Endothelial cell of umbilical vein (primary cell): ENCODE data around the gene RAB20. TPM values are rescaled to one million over a fixed set of nuclear protein-coding genes. Genes with fewer than 3 reads are reported as not detected.

Experiments
- BruUV-seq: library from RNA; stranded (reverse); fragments of 400-500 nt; replicated peaks from 2 replicates; lab custom pipeline; 2021; lab: Mats Ljungman, UMichigan
- CTCF ChIA-PET: fragments of 300-600, 350-600 bp; sonication (Branson Sonifier 250); formaldehyde crosslinking; loops from one replicate; lab custom pipeline; 2021; ENCODE audit warnings: antibody characterized with exemption, inconsistent platforms; lab: Charles Lee
- POLR2A ChIA-PET: fragments of 300-600, 350-600 bp; sonication (Branson Sonifier 250); formaldehyde crosslinking; loops from one replicate; lab custom pipeline; 2021; ENCODE audit warnings: antibody characterized with exemption, inconsistent platforms; lab: Charles Lee
- DNase-seq: peaks from one replicate; pipeline ENCODE4 v3.0.0-alpha.2; 2011; ENCODE audit warnings: low read depth, low spot score
- FAIRE-seq: peaks from 2 replicates; lab custom pipeline; 2011; peaks lifted over from hg19 to GRCh38; lab: Jason Lieb, UNC
- H2AFZ ChIP-seq: 2 replicates; pipeline ENCODE4 v1.6.0; 2012; ENCODE audit warnings: low read depth, low read length, control low read depth, inconsistent platforms
- H3K27ac ChIP-seq: 2 replicates; pipeline ENCODE4 v1.5.1; 2011; ENCODE audit warnings: low read depth, mild to moderate bottlenecking, control low read depth, low read length, moderate library complexity; ENCODE audit not compliant: insufficient read depth
- H3K27me3 ChIP-seq, 2 experiments: 2 replicates each; pipeline versions ENCODE4 v1.6.0 to v1.6.1; 2011; ENCODE audit warnings: low read length in 2 of 2, mixed read lengths in 1 of 2; ENCODE audit not compliant: control insufficient read depth in 2 of 2, insufficient read depth in 2 of 2
- H3K36me3 ChIP-seq, 2 experiments: 2 replicates in 1 of 2; 3 replicates in 1 of 2; pipeline ENCODE4 v1.5.1; 2011; ENCODE audit warnings: low read length in 2 of 2, mild to moderate bottlenecking in 1 of 2, moderate library complexity in 1 of 2; ENCODE audit not compliant: control insufficient read depth in 2 of 2, insufficient read depth in 2 of 2; ENCODE audit errors: extremely low read depth in 1 of 2
- H3K4me1 ChIP-seq: 3 replicates; pipeline ENCODE4 v1.5.1; 2011; ENCODE audit warnings: mild to moderate bottlenecking, low read length; ENCODE audit not compliant: control insufficient read depth, insufficient read depth; ENCODE audit errors: extremely low read depth
- H3K4me2 ChIP-seq: 2 replicates; pipeline ENCODE4 v1.6.1; 2011; ENCODE audit warnings: low read length, control low read depth, mixed read lengths; ENCODE audit not compliant: insufficient read depth
- H3K4me3 ChIP-seq, 3 experiments: fragments of 200-600 bp in 1 of 3; sonication (generic), shearing (Covaris generic) in 1 of 3; replicated peaks in 1 of 3; 2 replicates each; pipeline ENCODE4 v1.5.1; 2011 to 2016; ENCODE audit warnings: control low read depth in 3 of 3, low read length in 3 of 3, mild to moderate bottlenecking in 2 of 3, inconsistent platforms in 1 of 3, low read depth in 1 of 3, moderate library complexity in 1 of 3; ENCODE audit not compliant: insufficient read depth in 1 of 3
- H3K79me2 ChIP-seq: 2 replicates; pipeline ENCODE4 v1.6.0; 2012; ENCODE audit warnings: low read length, inconsistent platforms; ENCODE audit not compliant: control insufficient read depth, insufficient read depth
- H3K9ac ChIP-seq: replicated peaks from 2 replicates; pipeline ENCODE3; 2011; ENCODE audit warnings: low read length, control low read depth; ENCODE audit not compliant: insufficient read depth; ENCODE audit errors: extremely low read depth
- H3K9me1 ChIP-seq: replicated peaks from 3 replicates; pipeline ENCODE4 v1.6.0; 2011; ENCODE audit warnings: mild to moderate bottlenecking, low read length; ENCODE audit not compliant: control insufficient read depth, insufficient read depth; ENCODE audit errors: extremely low read depth
- H3K9me3 ChIP-seq: replicated peaks from 2 replicates; pipeline ENCODE4 v1.5.1; 2012; ENCODE audit warnings: low read length, inconsistent platforms; ENCODE audit not compliant: control insufficient read depth, insufficient read depth
- H4K20me1 ChIP-seq: replicated peaks from 2 replicates; pipeline ENCODE3; 2011; ENCODE audit warnings: mild to moderate bottlenecking, low read length; ENCODE audit not compliant: control insufficient read depth, insufficient read depth; ENCODE audit errors: extremely low read depth
- CTCF ChIP-seq, 2 donors: IDR thresholded peaks; 1 replicate in 1 of 2; 2 replicates in 1 of 2; pipeline ENCODE4 v1.5.1; 2011; ENCODE audit warnings: low read length in 2 of 2, mild to moderate bottlenecking in 2 of 2, moderate library complexity in 2 of 2, control low read depth in 1 of 2, inconsistent platforms in 1 of 2, low read depth in 1 of 2; ENCODE audit not compliant: insufficient read depth in 1 of 2; ENCODE audit errors: extremely low read depth in 1 of 2
- EZH2 ChIP-seq: IDR thresholded peaks from 2 replicates; pipeline ENCODE4 v1.6.1; 2012; ENCODE audit warnings: borderline replicate concordance, low read depth, mild to moderate bottlenecking, moderate library complexity, low read length, inconsistent platforms; ENCODE audit not compliant: severe bottlenecking
- FOS ChIP-seq: IDR thresholded peaks from 2 replicates; pipeline ENCODE4 v1.6.1; 2011; ENCODE audit warnings: mild to moderate bottlenecking, low read length, moderate library complexity, borderline replicate concordance; ENCODE audit not compliant: insufficient read depth
- GATA2 ChIP-seq: IDR thresholded peaks from 2 replicates; pipeline ENCODE4 v1.7.0; 2011; ENCODE audit warnings: low read depth, mild to moderate bottlenecking, moderate library complexity, mixed read lengths, low read length; ENCODE audit not compliant: insufficient read length, insufficient read depth
- JUN ChIP-seq: IDR thresholded peaks from 2 replicates; pipeline ENCODE4 v1.6.1; 2011; ENCODE audit warnings: borderline replicate concordance, low read depth; ENCODE audit not compliant: insufficient read length, insufficient read depth
- MAX ChIP-seq: IDR thresholded peaks from 2 replicates; pipeline ENCODE4 v1.6.1; 2011; ENCODE audit not compliant: insufficient read depth, insufficient read length
- MYC ChIP-seq: IDR thresholded peaks from one replicate; pipeline ENCODE4 v1.6.1; 2011; ENCODE audit warnings: mild to moderate bottlenecking, low read depth, low read length
- POLR2A ChIP-seq: IDR thresholded peaks from 2 replicates; pipeline ENCODE4 v1.6.1; 2012; ENCODE audit warnings: low read depth, mild to moderate bottlenecking, control low read depth, low read length
- POLR2AphosphoS5 ChIP-seq: IDR thresholded peaks from 2 replicates; pipeline ENCODE4 v1.6.1; 2012; ENCODE audit warnings: low read depth, mild to moderate bottlenecking, control low read depth, low read length, moderate library complexity; ENCODE audit not compliant: insufficient read depth
- dilution Hi-C: fragments of 300-500 bp; cut with MboI; formaldehyde crosslinking; loops from one replicate; pipeline ENCODE4 v1.15.0; 2019; ENCODE audit warnings: low sequenced_read_pairs; ENCODE audit not compliant: extremely low pct_ligation_motif_present
- intact Hi-C: fragments of 100-400 bp; cut with micrococcal nuclease; formaldehyde crosslinking; loops from one replicate; pipeline ENCODE4 v1.10.0; 2022
- polyA plus RNA-seq, 4 experiments: library from polyadenylated mRNA; depleted of rRNA in 3 of 4; stranded (reverse) in 3 of 4; unstranded in 1 of 4; fragments of >200 nt; gene quantifications; 2 replicates each; pipeline versions ENCODE4 v1.2.1 to v1.2.3, GENCODE V29; 2011 to 2012; ENCODE audit warnings: missing spikeins in 1 of 4
- total RNA-seq: library from RNA; stranded (reverse); gene quantifications from 2 replicates; pipeline ENCODE4 v1.2.3, GENCODE V29; 2021

The RAB20 gene
- total and polyA plus RNA-seq, 2 donors (not counting 3 experiments of a cell fraction or from before 2014, with no cell fraction given): 1.3 to 1.7 TPM

DNA sequence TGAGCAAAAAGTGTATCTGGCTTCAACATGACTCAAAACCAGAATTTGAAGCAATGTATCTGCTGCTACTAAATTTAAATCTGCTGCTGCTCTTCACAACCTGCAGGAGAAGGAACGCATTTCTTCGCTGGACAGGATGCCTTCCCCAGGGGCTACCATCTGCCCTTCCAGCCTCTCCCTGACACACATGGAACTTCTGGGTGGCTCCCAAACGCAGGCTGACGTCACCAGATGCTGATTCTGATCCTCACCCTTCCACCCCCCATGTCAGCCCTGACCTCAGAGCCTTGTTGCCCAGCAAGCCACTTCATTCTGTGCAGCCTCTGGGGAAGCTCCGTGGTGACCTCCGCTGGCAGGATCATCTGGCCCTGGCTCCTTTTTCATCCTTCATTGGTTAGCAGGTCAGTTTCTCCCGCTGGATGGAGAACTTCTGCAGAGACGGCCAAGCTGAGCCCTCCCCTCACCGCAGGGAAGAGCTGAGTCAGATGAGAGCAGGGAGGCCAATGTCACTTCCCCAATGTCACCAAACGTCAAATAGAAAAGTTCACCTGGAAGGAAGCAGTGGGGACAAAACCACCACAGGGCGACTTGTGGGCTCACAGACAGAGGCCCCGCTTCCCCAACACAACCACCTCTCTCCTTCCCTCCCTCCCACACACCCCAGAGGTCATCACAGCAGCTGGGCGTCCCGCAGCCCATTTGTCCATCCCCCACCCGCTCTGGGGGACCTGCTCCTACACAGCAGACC, 14.0 kb upstream of the RAB20 start:
- intact Hi-C loops (no loop called here), dilution Hi-C loops (no loop called here)
- Histone ChIP-seq H3K9ac (no peak overlapping the region), H3K36me3 (no peaks in the 10 kb centered on the region), H3K27me3 (peaks cover 21 to 33% of the 10 kb centered on the region in 2 experiments), H3K9me1 (no peaks in the 10 kb centered on the region), H3K79me2 (no peaks in the 10 kb centered on the region), H4K20me1 (no peaks in the 10 kb centered on the region), H3K4me2 (no peak overlapping the region), H3K9me3 (no peaks in the 10 kb centered on the region), H3K4me1 (no peaks in the 10 kb centered on the region), H3K27ac (no peak overlapping the region), H3K4me3 (no peak overlapping the region), H2AFZ (no peak overlapping the region)
- ChIA-PET CTCF (no interaction called here), POLR2A (interaction anchor here (0.7 kb wide), 1 partner anchor 140 kb away, joined by 4 read pairs; no protein-coding TSS in a partner anchor)
- TF ChIP-seq EZH2: no peak
- TF ChIP-seq JUN: no peak
- DNase-seq (no peak), FAIRE-seq (no peak)
- no TSS peak for BruUV-seq

GRCh38 chr13:110574161-110574560, 12.6 kb upstream of the RAB20 start:
- H3K4me1 ChIP-seq: no peaks in the 10 kb centered on the region
- no peaks in the 10 kb centered on the region for H3K9me1 ChIP-seq
- no peak for FAIRE-seq
- no TSS peak for BruUV-seq
- CTCF ChIA-PET: no interaction called here
- no peak for TF ChIP-seq GATA2
- no peak for TF ChIP-seq MYC
- no peak for TF ChIP-seq MAX
- TF ChIP-seq POLR2A: no peak
- TF ChIP-seq JUN: no peak
- no peak for TF ChIP-seq POLR2AphosphoS5
- no peak for TF ChIP-seq CTCF (IDR thresholded peaks at IDR 0.05; ENCODE audit: extremely low read depth in 1 of 2, insufficient read depth in 1 of 2, low read depth in 1 of 2, low read length in 2 of 2)
- TF ChIP-seq FOS: no peak
- no peak for TF ChIP-seq EZH2
- POLR2A ChIA-PET: no interaction called here
- no peaks in the 10 kb centered on the region for H4K20me1 ChIP-seq
- no peaks in the 10 kb centered on the region for H3K79me2 ChIP-seq
- no peaks in the 10 kb centered on the region for H3K36me3 ChIP-seq
- H3K27ac ChIP-seq: no peak overlapping the region
- no peak overlapping the region for H3K4me3 ChIP-seq
- dilution Hi-C loops: no loop called here
- no peaks in the 10 kb centered on the region for H3K9me3 ChIP-seq
- no peak overlapping the region for H3K9ac ChIP-seq
- H3K27me3 ChIP-seq: peaks cover 24 to 33% of the 10 kb centered on the region in 2 experiments
- DNase-seq: no peak
- H3K4me2 ChIP-seq: no peak overlapping the region
- H2AFZ ChIP-seq: no peak overlapping the region
- intact Hi-C loops: no loop called here
